ENCODE data around the gene ADAMTS7.

The ADAMTS7 gene

DNA sequence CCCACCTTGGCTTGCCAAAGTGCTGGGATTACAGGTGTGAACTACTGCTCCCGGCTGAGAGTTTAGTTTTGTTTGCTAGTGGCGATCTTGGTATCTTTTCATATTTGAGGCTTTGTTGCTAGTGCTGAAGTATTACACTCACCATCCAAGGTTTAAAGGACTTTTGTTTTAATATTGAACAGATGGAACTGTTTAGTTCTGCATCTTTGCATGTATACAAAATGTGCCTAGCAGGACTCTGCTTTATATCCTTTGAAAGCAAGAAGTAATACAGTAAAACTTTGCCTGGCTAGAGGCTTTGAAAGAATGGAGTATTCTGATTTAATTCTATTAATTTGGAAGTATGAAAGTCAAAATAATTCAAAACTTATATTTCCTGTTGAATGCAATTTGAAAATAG lies 92.4 kb downstream of the ADAMTS7 start:
- DNase-seq (ENCODE audit: low read depth), result no peak
- H3K4me3 ChIP-seq (ENCODE audit: low read depth, low read length), result no peak overlapping the region
- TF ChIP-seq, protein P1, sequence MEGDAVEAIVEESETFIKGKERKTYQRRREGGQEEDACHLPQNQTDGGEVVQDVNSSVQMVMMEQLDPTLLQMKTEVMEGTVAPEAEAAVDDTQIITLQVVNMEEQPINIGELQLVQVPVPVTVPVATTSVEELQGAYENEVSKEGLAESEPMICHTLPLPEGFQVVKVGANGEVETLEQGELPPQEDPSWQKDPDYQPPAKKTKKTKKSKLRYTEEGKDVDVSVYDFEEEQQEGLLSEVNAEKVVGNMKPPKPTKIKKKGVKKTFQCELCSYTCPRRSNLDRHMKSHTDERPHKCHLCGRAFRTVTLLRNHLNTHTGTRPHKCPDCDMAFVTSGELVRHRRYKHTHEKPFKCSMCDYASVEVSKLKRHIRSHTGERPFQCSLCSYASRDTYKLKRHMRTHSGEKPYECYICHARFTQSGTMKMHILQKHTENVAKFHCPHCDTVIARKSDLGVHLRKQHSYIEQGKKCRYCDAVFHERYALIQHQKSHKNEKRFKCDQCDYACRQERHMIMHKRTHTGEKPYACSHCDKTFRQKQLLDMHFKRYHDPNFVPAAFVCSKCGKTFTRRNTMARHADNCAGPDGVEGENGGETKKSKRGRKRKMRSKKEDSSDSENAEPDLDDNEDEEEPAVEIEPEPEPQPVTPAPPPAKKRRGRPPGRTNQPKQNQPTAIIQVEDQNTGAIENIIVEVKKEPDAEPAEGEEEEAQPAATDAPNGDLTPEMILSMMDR (conservative IDR thresholded peaks at IDR 0.05; ENCODE audit: low read depth, low read length), result no peak

DNA sequence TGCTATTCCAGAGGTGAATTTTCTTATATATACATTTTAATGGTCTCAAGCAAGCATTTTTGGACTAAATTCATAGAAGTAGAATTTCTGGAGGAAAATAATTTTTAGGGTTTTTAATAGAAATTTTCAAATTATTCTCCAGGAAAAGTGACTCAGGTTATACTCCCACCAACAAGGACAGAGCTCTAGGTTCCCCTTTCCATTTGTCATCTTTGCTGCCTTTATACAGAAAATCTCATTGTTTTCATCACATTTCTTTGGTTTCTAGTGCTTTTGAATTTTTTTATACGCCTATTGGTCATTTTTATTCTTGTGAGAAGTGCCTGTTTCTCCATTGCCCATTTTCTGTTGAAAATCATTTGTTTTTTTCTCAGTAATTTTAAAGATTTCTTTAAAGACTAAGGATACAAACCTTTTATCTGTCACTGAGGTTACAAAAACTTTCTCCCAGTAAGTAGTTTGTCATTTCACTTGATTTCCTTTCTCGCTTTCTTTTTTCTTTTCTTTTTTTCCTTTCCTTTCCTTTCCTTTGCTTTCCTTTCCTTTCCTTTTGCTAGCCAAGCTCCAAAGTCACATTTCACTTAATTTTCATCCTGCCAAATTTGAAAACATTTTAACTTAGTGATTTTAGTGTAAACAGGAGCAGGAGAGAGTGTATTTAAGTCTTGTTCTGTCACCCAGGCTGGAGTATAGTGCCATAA lies 93.2 kb downstream of the ADAMTS7 start:
- TF ChIP-seq, protein P1 (conservative IDR thresholded peaks at IDR 0.05; ENCODE audit: low read depth, low read length), result no peak
- DNase-seq (ENCODE audit: low read depth), result no peak
- no peak overlapping the region for H3K4me3 ChIP-seq (ENCODE audit: low read depth, low read length)

- DNase-seq (ENCODE audit: low read depth), result no peak
- TF ChIP-seq, protein P1 (conservative IDR thresholded peaks at IDR 0.05; ENCODE audit: low read depth, low read length), result no peak
These were observed 94.6 kb downstream of the ADAMTS7 start for GRCh38 chr15:78716651-78717050.

DNA sequence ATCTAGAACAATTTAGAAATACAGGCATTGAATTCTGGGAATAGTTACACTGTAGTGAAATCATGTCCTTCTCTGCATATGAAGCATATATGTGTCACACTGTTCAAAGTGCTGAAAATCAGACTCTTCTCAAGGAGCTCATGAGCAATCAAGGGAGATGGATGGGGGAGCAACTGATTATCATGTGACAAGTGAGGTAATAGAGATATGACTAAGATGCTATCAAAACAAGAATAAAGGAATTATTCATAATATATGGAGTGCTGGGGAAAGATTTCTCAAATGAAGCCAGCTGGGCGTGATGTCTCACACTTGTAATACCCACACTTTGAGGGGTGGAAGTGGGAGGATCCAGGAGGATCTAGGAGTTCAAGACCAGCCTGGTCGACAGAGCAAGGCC lies 95.3 kb downstream of the ADAMTS7 start:
- no peak overlapping the region for H3K4me3 ChIP-seq (ENCODE audit: low read depth, low read length)
- peak; percentile 66 for DNase-seq (ENCODE audit: low read depth)

More at GRCh38 chr15:78716651-78717050, 94.6 kb downstream of the ADAMTS7 start:
- no peak overlapping the region for H3K4me3 ChIP-seq (ENCODE audit: low read depth, low read length)

GRCh38 chr15:78715434-78715833 lies 95.8 kb downstream of the ADAMTS7 start:
- no peak overlapping the region for H3K4me3 ChIP-seq (ENCODE audit: low read depth, low read length)
- no peak for DNase-seq (ENCODE audit: low read depth)
- TF ChIP-seq, protein P1 (conservative IDR thresholded peaks at IDR 0.05; ENCODE audit: low read depth, low read length), result no peak

More for the DNA sequence above, 95.3 kb downstream of the ADAMTS7 start:
- TF ChIP-seq, protein P1 (conservative IDR thresholded peaks at IDR 0.05; ENCODE audit: low read depth, low read length), result no peak

- TF ChIP-seq, protein P1 (conservative IDR thresholded peaks at IDR 0.05; ENCODE audit: low read depth, low read length), result no peak
- DNase-seq (ENCODE audit: low read depth), result no peak
These were observed 96.4 kb downstream of the ADAMTS7 start for GRCh38 chr15:78714890-78715289.

More at GRCh38 chr15:78714890-78715289, 96.4 kb downstream of the ADAMTS7 start:
- H3K4me3 ChIP-seq (ENCODE audit: low read depth, low read length), result no peak overlapping the region

Measured in choroid plexus epithelial cell (primary cell).